ENCODE measurements around the gene MAN1C1.

DNA sequence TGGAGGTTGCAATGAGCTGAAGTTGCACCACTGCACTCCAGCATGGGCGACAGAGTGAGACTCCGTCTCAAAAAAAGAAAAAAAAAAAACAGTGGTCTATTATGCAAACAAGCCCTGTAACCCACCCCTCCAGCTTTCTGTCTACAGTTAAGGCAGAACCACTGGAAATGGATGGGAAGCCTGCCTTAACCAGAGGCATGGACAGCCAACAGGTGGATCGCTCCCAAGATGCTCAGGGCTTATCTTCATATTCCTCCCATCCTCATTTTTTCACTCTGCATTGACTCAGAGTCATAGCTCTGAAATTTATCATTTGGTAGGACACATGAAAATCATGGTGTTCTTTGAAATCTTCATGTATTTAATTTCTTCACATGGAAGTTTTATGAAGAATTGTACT, 211.9 kb downstream of the MAN1C1 start:
- TF ChIP-seq MYC (IDR thresholded peaks at IDR 0.05; ENCODE audit: low read depth, low read length) = no peak
- TF ChIP-seq, protein P1, sequence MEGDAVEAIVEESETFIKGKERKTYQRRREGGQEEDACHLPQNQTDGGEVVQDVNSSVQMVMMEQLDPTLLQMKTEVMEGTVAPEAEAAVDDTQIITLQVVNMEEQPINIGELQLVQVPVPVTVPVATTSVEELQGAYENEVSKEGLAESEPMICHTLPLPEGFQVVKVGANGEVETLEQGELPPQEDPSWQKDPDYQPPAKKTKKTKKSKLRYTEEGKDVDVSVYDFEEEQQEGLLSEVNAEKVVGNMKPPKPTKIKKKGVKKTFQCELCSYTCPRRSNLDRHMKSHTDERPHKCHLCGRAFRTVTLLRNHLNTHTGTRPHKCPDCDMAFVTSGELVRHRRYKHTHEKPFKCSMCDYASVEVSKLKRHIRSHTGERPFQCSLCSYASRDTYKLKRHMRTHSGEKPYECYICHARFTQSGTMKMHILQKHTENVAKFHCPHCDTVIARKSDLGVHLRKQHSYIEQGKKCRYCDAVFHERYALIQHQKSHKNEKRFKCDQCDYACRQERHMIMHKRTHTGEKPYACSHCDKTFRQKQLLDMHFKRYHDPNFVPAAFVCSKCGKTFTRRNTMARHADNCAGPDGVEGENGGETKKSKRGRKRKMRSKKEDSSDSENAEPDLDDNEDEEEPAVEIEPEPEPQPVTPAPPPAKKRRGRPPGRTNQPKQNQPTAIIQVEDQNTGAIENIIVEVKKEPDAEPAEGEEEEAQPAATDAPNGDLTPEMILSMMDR (IDR thresholded peaks at IDR 0.05; ENCODE audit: low read depth, low read length) = no peak

All from NB4 (cell line).